ENCODE measurements around the gene CSF2.

Gene CSF2

DNA sequence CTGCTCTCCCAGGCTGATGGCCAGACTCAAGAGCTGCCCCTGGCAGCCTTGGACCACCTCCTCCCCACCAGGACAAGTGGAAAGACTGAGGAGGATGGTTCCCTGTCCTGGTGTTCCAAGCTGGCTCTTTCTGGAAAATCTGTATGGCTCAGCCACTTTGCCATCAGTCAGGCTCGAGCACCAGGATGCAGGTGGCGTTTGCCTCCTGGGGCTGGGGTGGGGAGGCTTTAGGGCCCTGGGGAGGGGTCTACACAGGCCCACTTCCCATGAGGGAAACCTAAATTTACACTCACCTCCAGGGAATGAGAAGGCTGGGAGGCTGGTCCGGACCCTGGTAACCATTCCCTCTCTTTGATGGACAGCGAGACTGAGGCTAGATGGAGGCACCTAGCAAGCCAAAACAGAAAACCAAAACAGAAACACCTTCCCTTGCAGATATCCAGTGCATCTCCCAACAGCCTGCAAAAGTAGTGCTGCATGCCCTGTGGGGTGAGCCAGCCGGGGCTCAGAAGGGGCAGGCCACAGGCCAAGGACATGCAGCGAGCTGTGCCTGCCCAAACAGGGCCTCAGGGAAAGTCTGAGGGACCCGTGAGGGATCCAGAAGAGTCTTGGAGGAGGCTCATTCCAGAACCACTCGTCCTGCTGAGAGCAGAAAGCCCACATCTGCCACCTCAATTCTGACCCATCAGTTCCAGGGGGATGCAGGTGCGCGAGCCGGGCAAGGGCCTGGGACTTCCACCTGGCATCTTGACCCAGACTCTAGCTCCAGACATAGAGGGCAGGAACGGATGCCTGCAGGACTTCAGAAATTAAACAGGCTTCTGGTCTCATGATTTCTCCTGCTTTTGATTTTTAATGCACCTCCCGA, 5.4 kb upstream of the CSF2 start:
- DNase-seq (ENCODE audit: low read depth in 3 of 3), result no peak

DNA sequence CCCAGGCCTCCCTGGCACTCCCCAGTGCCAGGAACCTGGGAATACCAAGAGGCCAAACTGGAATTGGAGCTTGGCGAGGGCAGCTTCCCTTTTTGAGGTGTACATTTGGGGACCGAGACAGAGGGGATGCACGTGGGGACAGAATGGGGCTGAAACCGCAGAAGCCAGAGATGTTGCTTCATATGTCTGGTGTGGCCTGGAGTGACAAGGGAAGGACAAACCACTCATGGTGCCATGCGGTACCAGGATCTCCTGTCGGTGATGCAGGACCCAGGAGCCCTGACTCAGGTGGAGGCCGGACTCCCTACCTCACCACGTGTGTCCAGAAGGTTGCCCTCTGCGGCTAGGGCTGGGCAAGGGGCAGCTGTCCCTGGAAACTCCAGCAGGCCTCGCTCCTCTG, 4.0 kb upstream of the CSF2 start:
- DNase-seq (ENCODE audit: low read depth in 3 of 3), result no peak

GRCh38 chr5:132069994-132070393, 3.6 kb upstream of the CSF2 start:
- no peak for DNase-seq (ENCODE audit: low read depth in 3 of 3)

GRCh38 chr5:132070460-132071337, 2.9 kb upstream of the CSF2 start:
- no peak for DNase-seq (ENCODE audit: low read depth in 3 of 3)

DNA sequence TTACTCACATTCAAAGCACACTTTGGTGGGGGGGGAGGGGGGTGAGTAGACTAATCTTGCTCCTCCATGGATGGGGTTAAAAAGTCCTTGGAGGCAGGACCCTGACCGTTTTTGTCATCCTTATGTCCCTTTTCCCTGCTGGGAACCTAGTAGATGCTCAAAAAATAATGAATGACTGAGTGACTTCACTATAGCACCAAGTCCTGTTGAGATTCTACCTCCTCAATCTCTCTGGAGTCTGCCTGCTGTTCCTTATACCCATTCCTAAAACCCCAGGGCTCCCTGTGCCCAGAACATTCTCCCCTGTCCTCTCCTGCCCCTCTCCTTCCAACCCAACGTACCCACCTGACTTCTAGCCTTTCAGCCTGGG, 2.3 kb upstream of the CSF2 start:
- DNase-seq (ENCODE audit: low read depth in 3 of 3), result no peak

GRCh38 chr5:132072070-132072469, 1.5 kb upstream of the CSF2 start:
- DNase-seq (ENCODE audit: low read depth in 3 of 3), result no peak

DNA sequence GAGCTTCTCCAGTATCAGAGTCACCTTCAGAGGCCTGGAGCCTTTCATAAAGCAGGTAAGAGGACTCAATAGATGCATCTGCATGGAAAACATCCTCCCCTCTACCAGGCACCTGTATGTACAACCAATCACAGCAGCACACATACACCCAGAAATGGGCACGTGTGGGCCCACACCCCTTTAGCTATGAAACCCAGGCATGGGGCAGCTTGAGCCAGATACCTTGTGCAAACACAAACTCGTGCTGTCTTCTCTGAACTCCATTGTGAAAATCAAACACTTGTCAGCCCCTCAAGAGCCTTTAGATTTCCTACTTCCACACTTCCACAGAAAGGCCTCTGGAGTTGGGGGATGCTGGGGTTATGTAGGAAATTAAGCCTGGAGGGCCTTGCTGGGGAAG, 1.1 kb upstream of the CSF2 start:
- no peak for DNase-seq (ENCODE audit: low read depth in 3 of 3)

GRCh38 chr5:132074091-132074771, 642 bp downstream of the CSF2 start:
- DNase-seq (ENCODE audit: low read depth in 3 of 3), result no peak

- no peak for DNase-seq (ENCODE audit: low read depth in 3 of 3)
These were observed 1.5 kb downstream of the CSF2 start for GRCh38 chr5:132074772-132075718.

DNA sequence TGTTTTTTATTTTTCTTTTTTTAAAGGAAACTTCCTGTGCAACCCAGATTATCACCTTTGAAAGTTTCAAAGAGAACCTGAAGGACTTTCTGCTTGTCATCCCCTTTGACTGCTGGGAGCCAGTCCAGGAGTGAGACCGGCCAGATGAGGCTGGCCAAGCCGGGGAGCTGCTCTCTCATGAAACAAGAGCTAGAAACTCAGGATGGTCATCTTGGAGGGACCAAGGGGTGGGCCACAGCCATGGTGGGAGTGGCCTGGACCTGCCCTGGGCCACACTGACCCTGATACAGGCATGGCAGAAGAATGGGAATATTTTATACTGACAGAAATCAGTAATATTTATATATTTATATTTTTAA, 2.1 kb downstream of the CSF2 start:
- DNase-seq (ENCODE audit: low read depth in 3 of 3), result no peak

DNA sequence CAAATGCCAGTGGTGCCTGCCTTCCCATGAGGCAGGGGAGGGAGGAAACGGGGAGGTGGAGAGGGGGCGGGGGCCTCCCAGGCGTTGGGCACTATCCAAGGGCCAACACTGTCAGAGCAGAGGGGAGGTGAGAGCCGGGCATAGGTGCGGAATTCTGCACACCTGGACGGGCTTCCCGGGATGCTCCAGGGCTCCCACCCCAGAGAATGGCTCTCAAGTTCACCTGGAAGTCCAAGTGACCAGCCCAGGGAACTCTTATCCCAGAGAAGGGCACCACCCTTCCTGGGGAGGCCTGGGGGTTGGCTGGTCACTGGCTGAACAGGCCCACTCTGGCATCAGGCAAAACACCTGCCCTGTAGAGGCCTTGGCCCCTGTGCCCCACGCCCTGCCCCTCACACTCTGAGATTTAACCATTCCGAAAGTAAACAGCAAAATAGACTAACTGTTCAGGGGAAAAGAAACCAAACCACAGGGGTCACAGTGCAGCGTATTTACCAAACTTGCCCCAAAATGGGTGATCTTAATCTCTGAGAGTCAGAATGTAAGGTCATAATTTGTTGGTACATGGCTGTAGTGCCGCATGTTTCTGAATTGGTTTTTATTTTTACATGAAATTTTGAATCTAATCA, 2.7 kb downstream of the CSF2 start:
- DNase-seq (ENCODE audit: low read depth in 3 of 3), result no peak

DNA sequence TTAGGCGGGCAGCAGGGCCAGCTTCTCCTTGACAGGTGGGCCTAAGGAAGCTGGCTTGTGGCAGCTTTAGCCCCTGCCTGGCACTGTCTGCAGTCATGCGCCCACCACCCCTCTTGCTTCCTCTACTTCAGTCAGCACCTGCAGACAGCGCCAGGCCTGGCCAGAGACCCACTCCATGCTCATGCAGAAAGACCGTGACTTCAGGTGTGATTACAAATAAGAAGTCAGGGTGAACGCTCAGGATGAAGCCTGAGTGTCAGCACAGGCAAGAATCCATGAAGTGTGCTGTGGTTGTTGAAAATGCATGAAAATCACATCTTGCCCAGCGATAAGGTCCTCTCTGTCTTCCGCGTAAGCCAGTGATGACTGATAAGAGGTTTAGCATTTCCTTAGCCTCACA, 3.4 kb downstream of the CSF2 start:
- DNase-seq (ENCODE audit: low read depth in 3 of 3), result no peak

GRCh38 chr5:132079081-132079480, 5.5 kb downstream of the CSF2 start:
- no peak for DNase-seq (ENCODE audit: low read depth in 3 of 3)

- no peak for DNase-seq (ENCODE audit: low read depth in 3 of 3)
These were observed 6.0 kb downstream of the CSF2 start for GRCh38 chr5:132079619-132080018.

DNA sequence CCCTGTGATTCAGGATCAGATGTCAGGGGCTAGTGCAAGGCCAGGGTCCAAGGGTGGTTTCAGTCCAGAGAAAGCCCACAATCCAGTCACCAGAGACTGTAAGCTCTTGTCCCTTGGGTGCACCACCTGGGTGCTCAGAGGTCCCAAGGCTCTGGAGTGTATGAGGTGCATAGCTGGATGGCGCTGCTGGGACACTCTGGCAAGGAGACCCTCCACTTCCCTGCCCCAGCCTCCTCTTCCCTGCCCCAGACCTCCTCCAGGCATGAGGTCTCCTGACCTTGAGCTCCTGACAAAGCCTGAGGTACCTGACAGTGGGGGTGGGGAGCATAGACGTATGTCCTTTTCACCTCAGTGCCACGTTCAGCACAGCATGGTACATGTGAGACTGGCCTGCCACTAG, 7.0 kb downstream of the CSF2 start:
- no peak for DNase-seq (ENCODE audit: low read depth in 3 of 3)

GRCh38 chr5:132081458-132081857, 7.9 kb downstream of the CSF2 start:
- DNase-seq (ENCODE audit: low read depth in 3 of 3), result no peak

- DNase-seq (ENCODE audit: low read depth in 3 of 3), result no peak
These were observed 8.9 kb downstream of the CSF2 start for GRCh38 chr5:132082329-132083023.

DNA sequence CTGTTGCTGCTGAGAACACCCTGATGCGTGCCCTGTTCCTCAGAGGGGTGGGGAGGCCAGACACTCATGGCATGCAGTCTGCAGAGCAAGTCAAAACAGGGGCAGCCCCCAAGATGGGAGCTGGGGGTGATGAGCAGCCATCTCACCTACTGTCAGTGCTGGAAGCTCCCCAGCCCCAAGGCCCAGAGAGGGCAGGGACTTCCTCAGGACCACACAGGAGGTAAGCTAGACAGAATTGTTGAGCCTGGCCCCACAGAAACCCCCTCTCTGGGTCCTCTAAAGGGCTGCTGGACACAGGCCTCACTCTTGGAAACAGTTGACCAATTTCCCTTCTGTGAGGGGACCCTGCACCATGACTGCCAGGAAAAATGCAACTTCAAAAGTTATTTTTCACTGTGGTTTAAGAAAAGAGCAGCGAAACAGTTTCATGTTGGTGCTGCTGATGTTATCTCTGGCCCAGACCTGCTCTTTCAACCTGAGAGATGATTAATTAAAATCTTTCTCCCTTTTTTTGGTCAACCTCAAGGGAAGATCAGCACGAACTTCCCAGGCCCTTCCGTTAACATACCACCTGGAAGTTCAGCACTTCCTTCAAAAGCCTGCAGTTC, 9.6 kb downstream of the CSF2 start:
- no peak for DNase-seq (ENCODE audit: low read depth in 3 of 3)

- no peak for DNase-seq (ENCODE audit: low read depth in 3 of 3)
These were observed 12.1 kb downstream of the CSF2 start for GRCh38 chr5:132085686-132086085.

- no peak for DNase-seq (ENCODE audit: low read depth in 3 of 3)
These were observed 12.7 kb downstream of the CSF2 start for GRCh38 chr5:132086277-132086794.
